K562 (cell line): ENCODE measurements around the gene SLC19A2. TPM values are rescaled to one million over a fixed set of nuclear protein-coding genes. Genes with fewer than 3 reads are reported as not detected.

Experiments used
- ATAC-seq: fragments of 200-7000 bp; cut with Tn5 transposase; 3 replicates; pipeline ENCODE4 v1.9.1; 2020; ENCODE audit warnings: moderate library complexity
- BruUV-seq: library from RNA; stranded (reverse); fragments of 400-500 nt; replicated peaks from 2 replicates; lab custom pipeline; 2021; lab: Mats Ljungman, UMichigan
- CTCF ChIA-PET: fragments of 300-600 bp; formaldehyde crosslinking; extraction: SDS; loops from one replicate; lab custom pipeline; 2021; ENCODE audit warnings: low intra/inter-chr PET ratio; lab: Yijun Ruan, JAX
- POLR2A ChIA-PET: fragments of 300-600, 350-650 bp; sonication (Branson Sonifier 250); formaldehyde crosslinking; extraction: SDS; loops from one replicate; lab custom pipeline; 2021; ENCODE audit warnings: antibody characterized with exemption, inconsistent platforms; lab: Yijun Ruan, JAX
- DNase-seq, 4 experiments: peaks; one replicate each; pipeline versions ENCODE4 v3.0.0 to v3.0.0-alpha.2; 2011 to 2018; ENCODE audit warnings: low spot score in 3 of 4, mixed read lengths in 3 of 4; ENCODE audit errors: extremely low read depth in 1 of 4
- FAIRE-seq: peaks from 2 replicates; lab custom pipeline; 2011; peaks lifted over from hg19 to GRCh38; lab: Jason Lieb, UNC
- H2AFZ ChIP-seq: 2 replicates; pipeline ENCODE4 v1.6.0; 2011; ENCODE audit warnings: low read depth, low read length, control low read depth, inconsistent platforms
- H3K27ac ChIP-seq: fragments of 200-600 bp; 3 replicates; pipeline ENCODE4 v1.8.0; 2011; ENCODE audit warnings: low read depth, mild to moderate bottlenecking, control low read depth, inconsistent platforms, low read length, moderate library complexity, mixed read lengths; ENCODE audit errors: extremely low read depth
- H3K27me3 ChIP-seq, 2 experiments: fragments of 300-600 bp in 1 of 2; 2 replicates in 1 of 2; 3 replicates in 1 of 2; pipeline versions ENCODE4 v1.6.0 to v1.8.0; 2011; ENCODE audit warnings: inconsistent platforms in 2 of 2, low read length in 2 of 2, mild to moderate bottlenecking in 1 of 2, mixed read lengths in 1 of 2, moderate library complexity in 1 of 2; ENCODE audit not compliant: control insufficient read depth in 2 of 2, insufficient read depth in 2 of 2
- H3K36me3 ChIP-seq: fragments of 300-600 bp; 3 replicates; pipeline ENCODE4 v1.8.0; 2011; ENCODE audit warnings: mild to moderate bottlenecking, low read length, inconsistent platforms; ENCODE audit not compliant: control insufficient read depth, insufficient read depth
- H3K4me1 ChIP-seq, 2 experiments: fragments of 200-600 bp in 1 of 2; replicated peaks in 1 of 2; 2 replicates in 1 of 2; 3 replicates in 1 of 2; pipeline versions ENCODE4 v1.5.1 to v1.8.0; 2011; ENCODE audit warnings: inconsistent platforms in 2 of 2, low read length in 2 of 2, mild to moderate bottlenecking in 1 of 2, mixed read lengths in 1 of 2, moderate library complexity in 1 of 2; ENCODE audit not compliant: control insufficient read depth in 2 of 2, insufficient read depth in 2 of 2
- H3K4me2 ChIP-seq: 2 replicates; pipeline ENCODE4 v1.6.1; 2011; ENCODE audit warnings: low read length, control low read depth, inconsistent platforms, mixed read lengths; ENCODE audit not compliant: insufficient read depth
- H3K4me3 ChIP-seq: fragments of 200-600 bp; sonication (generic), shearing (Covaris generic); 2 replicates; pipeline ENCODE4 v1.5.1; 2016; ENCODE audit warnings: control low read depth, inconsistent platforms
- H3K79me2 ChIP-seq: fragments of 200-600 bp; 3 replicates; pipeline ENCODE4 v1.8.0; 2011; ENCODE audit warnings: low read length, inconsistent platforms; ENCODE audit not compliant: control insufficient read depth, insufficient read depth
- H3K9ac ChIP-seq, 2 experiments: 2 replicates each; pipeline versions ENCODE4 v1.6.0 to v1.6.1; 2011; ENCODE audit warnings: low read depth in 2 of 2, low read length in 2 of 2, control low read depth in 1 of 2, inconsistent platforms in 1 of 2, mild to moderate bottlenecking in 1 of 2, mixed read lengths in 1 of 2; ENCODE audit not compliant: insufficient read depth in 1 of 2
- H3K9me1 ChIP-seq: one replicate; pipeline ENCODE4 v1.6.0; 2011; ENCODE audit warnings: inconsistent platforms, mild to moderate bottlenecking, low read length, moderate library complexity; ENCODE audit not compliant: control insufficient read depth, insufficient read depth
- H3K9me3 ChIP-seq: replicated peaks from 2 replicates; pipeline ENCODE4 v1.5.1; 2011; ENCODE audit warnings: low read depth, low read length, inconsistent platforms; ENCODE audit not compliant: control insufficient read depth, insufficient read depth
- H4K20me1 ChIP-seq: replicated peaks from 2 replicates; pipeline ENCODE4 v1.6.1; 2011; ENCODE audit warnings: low read length, inconsistent platforms, mixed read lengths; ENCODE audit not compliant: control insufficient read depth, insufficient read depth
- CBX1 ChIP-seq: sonication (generic); IDR thresholded peaks from 2 replicates; pipeline ENCODE4 v1.6.1; 2016; ENCODE audit warnings: antibody characterized with exemption, low read depth, mild to moderate bottlenecking
- CLOCK ChIP-seq: fragments of 250-450 bp; sonication (Bioruptor Pico); IDR thresholded peaks from 2 replicates; pipeline ENCODE4 v1.4.0; 2020; ENCODE audit warnings: mild to moderate bottlenecking, moderate library complexity, borderline replicate concordance
- FOXK2 ChIP-seq, 2 experiments: fragments of 450-650 bp; IDR thresholded peaks in 1 of 2; conservative IDR thresholded peaks in 1 of 2; 2 replicates each; pipeline ENCODE4 v1.6.1; 2016; ENCODE audit warnings: low read depth in 2 of 2, mild to moderate bottlenecking in 1 of 2
- ILK ChIP-seq: fragments of 450-650 bp; IDR thresholded peaks from 2 replicates; pipeline ENCODE4 v1.6.1; 2016; ENCODE audit warnings: missing genetic modification characterization, low read depth, mild to moderate bottlenecking, missing compliant biosample characterization, moderate library complexity, borderline replicate concordance
- JUND ChIP-seq, 2 experiments: IDR thresholded peaks; 2 replicates in 1 of 2; 3 replicates in 1 of 2; pipeline ENCODE4 v1.6.1; 2011; ENCODE audit warnings: borderline replicate concordance in 2 of 2, low read depth in 2 of 2, low read length in 2 of 2, improper control_type of control experiment in 1 of 2, missing biosample characterization in 1 of 2, missing genetic modification characterization in 1 of 2, missing genetic modification reagents in 1 of 2
- MIER1 ChIP-seq: fragments of 450-650 bp; IDR thresholded peaks from 2 replicates; pipeline ENCODE4 v1.6.1; 2016; ENCODE audit warnings: antibody characterized with exemption, mild to moderate bottlenecking, low read depth
- NEUROD1 ChIP-seq: fragments of 150-350 bp; IDR thresholded peaks from 2 replicates; pipeline ENCODE4 v1.6.1; 2014; ENCODE audit warnings: borderline replicate concordance, low read length, low read depth; ENCODE audit not compliant: partially characterized antibody
- NFE2 ChIP-seq: IDR thresholded peaks from 2 replicates; pipeline ENCODE4 v1.6.1; 2014; ENCODE audit warnings: antibody characterized with exemption, low read depth
- PYGO2 ChIP-seq: fragments of 450-650 bp; IDR thresholded peaks from 2 replicates; pipeline ENCODE4 v1.6.1; 2016; ENCODE audit warnings: mild to moderate bottlenecking, missing genetic modification characterization, moderate library complexity, missing compliant biosample characterization
- RBBP5 ChIP-seq: fragments of 200-600 bp; sonication (generic); IDR thresholded peaks from 2 replicates; pipeline ENCODE4 v1.6.1; 2012; ENCODE audit warnings: borderline replicate concordance, mild to moderate bottlenecking, low read length, control low read depth, inconsistent platforms; ENCODE audit not compliant: insufficient read depth, poor library complexity, severe bottlenecking
- RBFOX2 ChIP-seq: fragments of 200-400 bp; formaldehyde crosslinking; IDR thresholded peaks from 2 replicates; pipeline ENCODE4 v1.6.1; 2017; ENCODE audit warnings: low read depth, mild to moderate bottlenecking, low read length, moderate library complexity
- TRIM28 ChIP-seq: fragments of 450-650 bp; IDR thresholded peaks from 2 replicates; pipeline ENCODE4 v1.6.1; 2017
- ZNF785 ChIP-seq: fragments of 250-450 bp; sonication (Bioruptor Pico); IDR thresholded peaks from 2 replicates; pipeline ENCODE4 v1.4.0; 2020; ENCODE audit warnings: mild to moderate bottlenecking
- WGBS: fragments of 100-300 bp; shearing (Covaris generic); methylation state at CpG from one replicate; pipeline ENCODE4 v1.1.6; 2016; ENCODE audit warnings: low coverage, mixed read lengths; ENCODE audit not compliant: insufficient coverage; ENCODE audit errors: missing lambda C conversion rate; 5-methylcytosine and 5-hydroxymethylcytosine counted together
- in situ Hi-C: fragments of 300-500 bp; cut with MboI; formaldehyde crosslinking; loops from 4 replicates; pipeline ENCODE4 v1.15.0; 2018; ENCODE audit warnings: inconsistent platforms, mixed read lengths
- intact Hi-C: fragments of 100-400 bp; cut with micrococcal nuclease; formaldehyde crosslinking; loops from 2 replicates; pipeline ENCODE4 v1.14.2; 2022
- polyA plus RNA-seq, 8 experiments: library from polyadenylated mRNA; depleted of rRNA in 4 of 8; stranded (reverse) in 5 of 8; unstranded in 3 of 8; fragments of >200 nt; fragmentation: Nextera tagmentation in 2 of 8; fragmentation: Illumina TruSeq in 1 of 8; extraction: Ambion mirVana in 2 of 8; extraction: Trizol in 1 of 8; gene quantifications; 2 replicates each; pipeline versions ENCODE4 v1.2.1 to v1.2.3, GENCODE V29; 2011 to 2014; ENCODE audit warnings: inconsistent platforms in 1 of 8, missing spikeins in 1 of 8
- total RNA-seq, 7 experiments: library from RNA; depleted of rRNA in 6 of 7; stranded (reverse); fragments of >200 nt in 6 of 7; fragmentation: Illumina TruSeq in 2 of 7; extraction: Trizol in 2 of 7; gene quantifications; 2 replicates each; pipeline versions ENCODE4 v1.2.1 to v1.2.3, GENCODE V29; 2011 to 2021; ENCODE audit warnings: low replicate concordance in 1 of 7
- TF ChIP-seq, protein P1 (sequence below): fragments of 450-650 bp; formaldehyde crosslinking; IDR thresholded peaks from 2 replicates; pipeline ENCODE4 v1.4.0; 2022; ENCODE audit warnings: mild to moderate bottlenecking, moderate library complexity

The SLC19A2 gene
- total and polyA plus RNA-seq, 9 of the 15 experiments (the other 6 are each of a cell fraction or from before 2014, with no cell fraction given) = 7.4 to 42.8 (median 19.2) TPM

- no peak for TF ChIP-seq FOXK2 (conservative IDR thresholded peaks at IDR 0.05 in 1 of 2, IDR thresholded peaks at IDR 0.05 in 1 of 2; ENCODE audit: low read depth in 2 of 2)
Measured at GRCh38 chr1:169493251-169493650, 7.5 kb upstream of the SLC19A2 start (continued).

- intact Hi-C loops = no loop called here
- ATAC-seq = peak; percentile 34; the same call in 1 of the 3 replicates
- TF ChIP-seq CBX1 (no peak), TRIM28 (no peak), ILK (no peak), NEUROD1 (no peak), PYGO2 (tag) (no peak), CLOCK (CRISPR knock-in tag) (no peak), RBBP5 (no peak), RBFOX2 (no peak), NFE2 (no peak), MIER1 (no peak), ZNF785 (CRISPR knock-in tag) (no peak), JUND (IDR thresholded peaks at IDR 0.05; ENCODE audit: borderline replicate concordance, low read depth, low read length) (no peak), JUND (tag; IDR thresholded peaks at IDR 0.05; ENCODE audit: borderline replicate concordance, low read depth, low read length) (no peak)
- TF ChIP-seq, protein P1, sequence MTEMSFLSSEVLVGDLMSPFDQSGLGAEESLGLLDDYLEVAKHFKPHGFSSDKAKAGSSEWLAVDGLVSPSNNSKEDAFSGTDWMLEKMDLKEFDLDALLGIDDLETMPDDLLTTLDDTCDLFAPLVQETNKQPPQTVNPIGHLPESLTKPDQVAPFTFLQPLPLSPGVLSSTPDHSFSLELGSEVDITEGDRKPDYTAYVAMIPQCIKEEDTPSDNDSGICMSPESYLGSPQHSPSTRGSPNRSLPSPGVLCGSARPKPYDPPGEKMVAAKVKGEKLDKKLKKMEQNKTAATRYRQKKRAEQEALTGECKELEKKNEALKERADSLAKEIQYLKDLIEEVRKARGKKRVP = no peak
Measured at GRCh38 chr1:169491845-169492281, 6.1 kb upstream of the SLC19A2 start.

More at GRCh38 chr1:169491845-169492281, 6.1 kb upstream of the SLC19A2 start:
- no peaks in the 10 kb centered on the region for H4K20me1 ChIP-seq
- H3K9ac ChIP-seq = no peak overlapping the region
- FAIRE-seq (no peak), DNase-seq (no peak)
- H3K4me2 ChIP-seq = no peak overlapping the region
- H3K4me1 ChIP-seq = peaks cover 4 to 11% of the 10 kb centered on the region in 2 experiments; a peak in 3 of 5 replicates
- POLR2A ChIA-PET = interaction anchor here (0.6 to 0.9 kb wide), 3 partner anchors 17 to 1022 kb away, joined by 3 to 4 read pairs (median 3); no protein-coding TSS in a partner anchor
- 21% methylated on average over 3 of the region's 3 CpGs for WGBS
- CTCF ChIA-PET = no interaction called here
- no peaks in the 10 kb centered on the region for H3K36me3 ChIP-seq
- H3K9me1 ChIP-seq = no peaks in the 10 kb centered on the region
- no peak overlapping the region for H3K4me3 ChIP-seq
- H3K27ac ChIP-seq = no peak overlapping the region
- no peaks in the 10 kb centered on the region for H3K27me3 ChIP-seq
- no peak overlapping the region for H2AFZ ChIP-seq
- in situ Hi-C loops = no loop called here
- peaks cover 5% of the 10 kb centered on the region; the same call in 2 of the 3 replicates for H3K79me2 ChIP-seq
- BruUV-seq = no TSS peak
- H3K9me3 ChIP-seq = no peaks in the 10 kb centered on the region
